ENCODE data around the gene ESR2. TPM values are rescaled to one million over a fixed set of nuclear protein-coding genes. Genes with fewer than 3 reads are reported as not detected.

ESR2 gene
- total RNA-seq, 1 donor from 2014 or later = 0.16 TPM

GRCh38 chr14:64035143-64035542, 259.0 kb downstream of the ESR2 start:
- no peak overlapping the region for H3K4me3 Mint-ChIP-seq (ENCODE audit: unreplicated experiment)
- no peaks in the 10 kb centered on the region for H3K27me3 Mint-ChIP-seq (ENCODE audit: unreplicated experiment)
- no peaks in the 10 kb centered on the region for H3K9me3 Mint-ChIP-seq (ENCODE audit: unreplicated experiment)

More at GRCh38 chr14:64035143-64035542, 259.0 kb downstream of the ESR2 start:
- TF ChIP-seq CTCF (IDR thresholded peaks at IDR 0.05) = no peak
- Mint-ChIP-seq H3K27ac (ENCODE audit: unreplicated experiment) (no peak overlapping the region), H3K4me1 (ENCODE audit: unreplicated experiment) (peaks cover 9% of the 10 kb centered on the region), H3K36me3 (ENCODE audit: unreplicated experiment) (peaks cover 6% of the 10 kb centered on the region)
- no peak for DNase-seq (ENCODE audit: extremely low spot score, unreplicated experiment)

Small RNAs within 50 kb of the gene (microRNA-seq; reads per million reads assigned to microRNA genes)
- gene MIR548H1 (ENCODE audit: unreplicated experiment) = not detected

Other genes starting within 250 kb of the ESR2 start
- 77.8 and 79.3 TPM in 2 replicates for gene MTHFD1, start 94.0 kb upstream of the ESR2 start, total RNA-seq
- gene AKAP5, start 171.1 kb upstream of the ESR2 start, total RNA-seq = 3.4 and 3.6 TPM in 2 replicates
- 9.4 and 10.9 TPM in 2 replicates for gene ZBTB25, start 209.5 kb upstream of the ESR2 start, total RNA-seq
- gene ZBTB1, start 210.4 kb upstream of the ESR2 start, total RNA-seq = 62.9 and 67.0 TPM in 2 replicates
- 2.1 and 2.8 TPM in 2 replicates for gene HSPA2, start 246.4 kb upstream of the ESR2 start, total RNA-seq